PFSK-1 (cell line): ENCODE results near the gene CTNNA1. TPM values are rescaled to one million over a fixed set of nuclear protein-coding genes. Genes with fewer than 3 reads are reported as not detected.
A peak's percentile ranks its signal among the peaks of the same experiment; 100 is the strongest.

Experiments
- FOXP2 ChIP-seq: optimal IDR thresholded peaks from 2 replicates; pipeline ENCODE3; 2011; ENCODE audit warnings: borderline replicate concordance, control low read depth, inconsistent platforms; ENCODE audit not compliant: insufficient read depth; ENCODE audit errors: extremely low read length, extremely low read depth
- POLR2AphosphoS5 ChIP-seq: IDR thresholded peaks from 2 replicates; pipeline ENCODE4 v1.6.1; 2012; ENCODE audit warnings: low read depth, mild to moderate bottlenecking, control low read depth, low read length, moderate library complexity
- REST ChIP-seq, 2 experiments: IDR thresholded peaks; 2 replicates each; pipeline versions ENCODE4 v1.6.1 to v1.8.0; 2011 to 2012; ENCODE audit warnings: low read depth in 2 of 2, low read length in 2 of 2, control low read depth in 1 of 2, inconsistent platforms in 1 of 2, mild to moderate bottlenecking in 1 of 2, moderate library complexity in 1 of 2; ENCODE audit not compliant: insufficient read depth in 1 of 2
- SIN3A ChIP-seq: IDR thresholded peaks from 2 replicates; pipeline ENCODE4 v1.6.1; 2012; ENCODE audit warnings: mild to moderate bottlenecking, low read length, moderate library complexity, borderline replicate concordance; ENCODE audit not compliant: insufficient read depth
- TAF1 ChIP-seq: IDR thresholded peaks from 2 replicates; pipeline ENCODE4 v1.6.1; 2012; ENCODE audit warnings: low read length, control low read depth, borderline replicate concordance; ENCODE audit not compliant: insufficient read depth
- polyA plus RNA-seq: library from polyadenylated mRNA; unstranded; fragments of >200 nt; gene quantifications from one replicate; pipeline ENCODE4 v1.2.1, GENCODE V29; 2012; ENCODE audit warnings: low read depth, missing spikeins; ENCODE audit not compliant: insufficient read length

CTNNA1 gene
- 502 TPM for polyA plus RNA-seq

GRCh38 chr5:138752951-138753793 is at the start of gene CTNNA1:
Gene CTNNA1, plus strand, starts transcription at chr5:138753425. Its CDS starts 28,500 bp downstream, at chr5:138781925.
- peak; percentile 79; the same call in 1 of the 2 replicates for TF ChIP-seq SIN3A
- TF ChIP-seq POLR2AphosphoS5, result peak; percentile 79; the same call in 1 of the 2 replicates
- peak; percentile 54 for TF ChIP-seq FOXP2
- no peak for TF ChIP-seq TAF1

GRCh38 chr5:138705007-138705406 is 48.2 kb upstream of the CTNNA1 start:
- TF ChIP-seq REST (IDR thresholded peaks at IDR 0.05; ENCODE audit: insufficient read depth in 1 of 2, low read depth in 2 of 2, low read length in 2 of 2) (no peak), TAF1 (no peak), SIN3A (no peak)

GRCh38 chr5:138705567-138705966 is 47.7 kb upstream of the CTNNA1 start:
- no peak for TF ChIP-seq POLR2AphosphoS5
- TF ChIP-seq SIN3A, result no peak
- TF ChIP-seq REST (IDR thresholded peaks at IDR 0.05; ENCODE audit: insufficient read depth in 1 of 2, low read depth in 2 of 2, low read length in 2 of 2), result no peak
- TF ChIP-seq TAF1, result no peak
- no peak for TF ChIP-seq FOXP2

GRCh38 chr5:138706655-138707480 is 46.4 kb upstream of the CTNNA1 start:
- TF ChIP-seq TAF1 (no peak), FOXP2 (no peak), REST (IDR thresholded peaks at IDR 0.05; ENCODE audit: insufficient read depth in 1 of 2, low read depth in 2 of 2, low read length in 2 of 2) (no peak), POLR2AphosphoS5 (no peak), SIN3A (no peak)

- TF ChIP-seq SIN3A, result no peak
- TF ChIP-seq TAF1, result no peak
- TF ChIP-seq POLR2AphosphoS5, result no peak
- no peak for TF ChIP-seq FOXP2
- TF ChIP-seq REST (IDR thresholded peaks at IDR 0.05; ENCODE audit: insufficient read depth in 1 of 2, low read depth in 2 of 2, low read length in 2 of 2), result no peak
Measured at GRCh38 chr5:138708791-138709190, 44.4 kb upstream of the CTNNA1 start.
